Measurements from ENCODE around the gene P4HB. TPM values are rescaled to one million over a fixed set of nuclear protein-coding genes. Genes with fewer than 3 reads are reported as not detected.

P4HB gene
- total RNA-seq, 1 donor = 1,240 TPM

GRCh38 chr17:81839301-81839700 lies 21.0 kb downstream of the P4HB start:
- Histone ChIP-seq H3K9me3 (ENCODE audit: low read depth, low read length) (no peaks in the 10 kb centered on the region), H3K27ac (ENCODE audit: low read depth, low read length) (no peak overlapping the region), H3K79me2 (ENCODE audit: insufficient read depth, low read length) (no peaks in the 10 kb centered on the region), H4K20me1 (ENCODE audit: insufficient read depth, low read length) (peaks cover 15% of the 10 kb centered on the region), H3K4me1 (ENCODE audit: insufficient read depth, low read length) (no peaks in the 10 kb centered on the region), H3K4me3 (ENCODE audit: insufficient read depth, low read length) (no peak overlapping the region), H2AFZ (ENCODE audit: low read length) (no peak overlapping the region), H3K27me3 (ENCODE audit: insufficient read depth, low read length) (no peaks in the 10 kb centered on the region), H3K4me2 (ENCODE audit: insufficient read depth, low read length) (no peak overlapping the region), H3K36me3 (ENCODE audit: insufficient read depth, low read length) (peaks cover 22% of the 10 kb centered on the region)
- no peak for DNase-seq (ENCODE audit: insufficient read length, low spot score, missing footprints)
- TF ChIP-seq, protein P1, sequence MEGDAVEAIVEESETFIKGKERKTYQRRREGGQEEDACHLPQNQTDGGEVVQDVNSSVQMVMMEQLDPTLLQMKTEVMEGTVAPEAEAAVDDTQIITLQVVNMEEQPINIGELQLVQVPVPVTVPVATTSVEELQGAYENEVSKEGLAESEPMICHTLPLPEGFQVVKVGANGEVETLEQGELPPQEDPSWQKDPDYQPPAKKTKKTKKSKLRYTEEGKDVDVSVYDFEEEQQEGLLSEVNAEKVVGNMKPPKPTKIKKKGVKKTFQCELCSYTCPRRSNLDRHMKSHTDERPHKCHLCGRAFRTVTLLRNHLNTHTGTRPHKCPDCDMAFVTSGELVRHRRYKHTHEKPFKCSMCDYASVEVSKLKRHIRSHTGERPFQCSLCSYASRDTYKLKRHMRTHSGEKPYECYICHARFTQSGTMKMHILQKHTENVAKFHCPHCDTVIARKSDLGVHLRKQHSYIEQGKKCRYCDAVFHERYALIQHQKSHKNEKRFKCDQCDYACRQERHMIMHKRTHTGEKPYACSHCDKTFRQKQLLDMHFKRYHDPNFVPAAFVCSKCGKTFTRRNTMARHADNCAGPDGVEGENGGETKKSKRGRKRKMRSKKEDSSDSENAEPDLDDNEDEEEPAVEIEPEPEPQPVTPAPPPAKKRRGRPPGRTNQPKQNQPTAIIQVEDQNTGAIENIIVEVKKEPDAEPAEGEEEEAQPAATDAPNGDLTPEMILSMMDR (IDR thresholded peaks at IDR 0.05; ENCODE audit: extremely low read depth, low read depth, low read length) = no peak

DNA sequence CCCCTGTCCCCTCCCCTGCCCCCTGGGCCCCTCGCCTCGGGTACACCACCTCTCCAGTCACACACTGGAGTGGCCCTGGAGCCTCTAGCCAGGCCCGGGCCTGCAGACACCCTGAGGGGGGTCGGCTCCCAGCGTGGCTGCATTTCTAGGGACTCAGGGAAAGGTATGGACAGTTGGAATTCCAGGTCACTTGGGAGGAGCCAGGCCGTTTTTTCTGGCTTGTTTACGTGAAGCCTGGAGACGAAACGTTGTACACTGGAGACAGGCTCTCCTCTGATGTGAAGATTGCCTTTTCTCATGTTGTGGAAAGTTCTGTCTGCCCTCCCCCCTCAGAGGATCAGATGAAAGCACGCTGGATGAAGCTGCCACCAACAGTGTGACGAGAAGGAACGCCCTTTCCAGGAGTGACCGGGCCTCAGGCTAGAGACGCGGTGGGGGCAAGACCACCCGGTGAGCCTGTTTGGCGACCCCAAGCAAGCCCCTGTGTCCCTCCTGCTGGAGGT lies 21.5 kb downstream of the P4HB start:
- no peak overlapping the region for H3K4me2 ChIP-seq (ENCODE audit: insufficient read depth, low read length)
- TF ChIP-seq, protein P1 (IDR thresholded peaks at IDR 0.05; ENCODE audit: extremely low read depth, low read depth, low read length) = no peak
- no peaks in the 10 kb centered on the region for H3K9me3 ChIP-seq (ENCODE audit: low read depth, low read length)
- H3K36me3 ChIP-seq (ENCODE audit: insufficient read depth, low read length) = peaks cover 17% of the 10 kb centered on the region
- DNase-seq (ENCODE audit: insufficient read length, low spot score, missing footprints) = no peak
- peaks cover 12% of the 10 kb centered on the region for H4K20me1 ChIP-seq (ENCODE audit: insufficient read depth, low read length)
- H3K4me1 ChIP-seq (ENCODE audit: insufficient read depth, low read length) = peaks cover 3% of the 10 kb centered on the region
- no peak overlapping the region for H3K4me3 ChIP-seq (ENCODE audit: insufficient read depth, low read length)
- H3K27me3 ChIP-seq (ENCODE audit: insufficient read depth, low read length) = no peaks in the 10 kb centered on the region
- H3K27ac ChIP-seq (ENCODE audit: low read depth, low read length) = no peak overlapping the region
- H3K79me2 ChIP-seq (ENCODE audit: insufficient read depth, low read length) = peaks cover under 1% of the 10 kb centered on the region
- H2AFZ ChIP-seq (ENCODE audit: low read length) = no peak overlapping the region

DNA sequence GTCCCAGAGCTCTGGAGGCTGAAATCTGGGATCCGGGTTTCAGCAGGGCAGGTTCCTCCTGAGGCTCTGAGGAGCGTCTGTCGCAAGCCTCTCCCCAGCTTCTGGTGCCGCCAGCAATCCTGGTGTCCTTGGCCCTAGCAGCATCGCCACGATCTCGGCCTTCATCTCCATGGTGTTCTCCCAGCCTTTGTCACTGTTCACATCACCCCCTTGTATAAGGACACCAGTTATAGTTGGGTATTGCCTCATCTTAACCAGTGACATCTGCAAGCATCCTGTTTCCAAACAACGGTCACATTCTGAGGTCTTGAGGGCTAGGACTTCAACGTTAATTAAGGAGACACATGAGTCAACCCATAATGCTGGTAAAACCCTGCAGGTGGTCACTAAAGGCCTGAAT lies 22.7 kb downstream of the P4HB start:
- Histone ChIP-seq H3K79me2 (ENCODE audit: insufficient read depth, low read length) (peaks cover 8% of the 10 kb centered on the region), H3K4me2 (ENCODE audit: insufficient read depth, low read length) (no peak overlapping the region), H4K20me1 (ENCODE audit: insufficient read depth, low read length) (peaks cover 3% of the 10 kb centered on the region), H3K27me3 (ENCODE audit: insufficient read depth, low read length) (no peaks in the 10 kb centered on the region), H3K27ac (ENCODE audit: low read depth, low read length) (no peak overlapping the region), H3K4me1 (ENCODE audit: insufficient read depth, low read length) (peaks cover 8% of the 10 kb centered on the region), H3K9me3 (ENCODE audit: low read depth, low read length) (no peaks in the 10 kb centered on the region), H3K36me3 (ENCODE audit: insufficient read depth, low read length) (peaks cover 6% of the 10 kb centered on the region), H2AFZ (ENCODE audit: low read length) (no peak overlapping the region), H3K4me3 (ENCODE audit: insufficient read depth, low read length) (no peak overlapping the region)
- TF ChIP-seq, protein P1 (IDR thresholded peaks at IDR 0.05; ENCODE audit: extremely low read depth, low read depth, low read length) = no peak
- DNase-seq (ENCODE audit: insufficient read length, low spot score, missing footprints) = no peak

- H3K9me3 ChIP-seq (ENCODE audit: low read depth, low read length) = no peaks in the 10 kb centered on the region
- peaks cover 33% of the 10 kb centered on the region for H3K79me2 ChIP-seq (ENCODE audit: insufficient read depth, low read length)
- TF ChIP-seq, protein P1 (IDR thresholded peaks at IDR 0.05; ENCODE audit: extremely low read depth, low read depth, low read length) = no peak
- peaks cover 10% of the 10 kb centered on the region for H4K20me1 ChIP-seq (ENCODE audit: insufficient read depth, low read length)
- H3K27ac ChIP-seq (ENCODE audit: low read depth, low read length) = peak within 1 kb of the TSS; percentile 78
- peaks cover 21% of the 10 kb centered on the region for H3K4me1 ChIP-seq (ENCODE audit: insufficient read depth, low read length)
- no peaks in the 10 kb centered on the region for H3K27me3 ChIP-seq (ENCODE audit: insufficient read depth, low read length)
- H3K4me2 ChIP-seq (ENCODE audit: insufficient read depth, low read length) = peak within 1 kb of the TSS; percentile 83
- peak within 1 kb of the TSS; percentile 84 for H3K4me3 ChIP-seq (ENCODE audit: insufficient read depth, low read length)
- H2AFZ ChIP-seq (ENCODE audit: low read length) = peak within 1 kb of the TSS; percentile 65
- DNase-seq (ENCODE audit: insufficient read length, low spot score, missing footprints) = no peak
- H3K36me3 ChIP-seq (ENCODE audit: insufficient read depth, low read length) = no peaks in the 10 kb centered on the region
Observed at GRCh38 chr17:81834831-81835267, 25.5 kb downstream of the P4HB start, which contains the start of gene PPP1R27. Gene PPP1R27 (minus strand): TSS chr17:81835050. CDS start chr17:81834953, 97 bp downstream.
